ENCODE results near the gene LPP. TPM values are rescaled to one million over a fixed set of nuclear protein-coding genes. Genes with fewer than 3 reads are reported as not detected.

Gene LPP
- polyA plus RNA-seq, 3 donors, result 14.1 to 23.2 (median 15.3) TPM

DNA sequence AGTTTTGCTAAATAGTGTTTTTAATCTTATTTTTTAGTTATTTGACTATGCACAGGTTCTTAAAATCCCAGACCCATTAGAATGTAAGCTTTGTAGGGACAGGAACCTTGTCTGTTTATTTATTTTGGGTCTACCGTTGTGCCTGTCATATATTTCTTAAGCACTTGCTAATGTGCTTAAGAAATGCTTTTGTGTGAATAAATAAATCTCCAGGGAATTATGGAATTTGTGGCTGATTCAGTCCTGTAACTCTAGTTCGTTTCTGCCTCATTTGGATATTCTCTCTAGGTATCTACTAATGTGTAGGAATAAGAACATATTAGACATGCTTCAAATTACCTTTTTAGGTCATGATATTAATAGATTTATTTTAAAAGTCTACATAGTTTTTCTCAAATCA is 161.6 kb downstream of the LPP start:
- H3K4me2 ChIP-seq (replicated peaks; ENCODE audit: extremely low read depth, low read length, poor library complexity, severe bottlenecking), result no peak overlapping the region
- H3K79me2 ChIP-seq (ENCODE audit: insufficient read depth, low read length), result no peaks in the 10 kb centered on the region
- H3K4me3 ChIP-seq (replicated peaks in 1 of 3; ENCODE audit: low read depth in 2 of 3, low read length in 3 of 3), result no peak overlapping the region
- H3K9me3 ChIP-seq (replicated peaks in 1 of 2; ENCODE audit: control insufficient read depth in 1 of 2, insufficient read depth in 1 of 2, low read length in 2 of 2), result no peaks in the 10 kb centered on the region
- H3K4me1 ChIP-seq (ENCODE audit: control insufficient read depth in 1 of 2, insufficient read depth in 2 of 2, low read length in 2 of 2), result peaks cover 11 to 13% of the 10 kb centered on the region in 2 donors
- no CpG with 5 or more reads among the region's 2 CpGs for WGBS (ENCODE audit: insufficient coverage)
- no peak overlapping the region for H2AFZ ChIP-seq (ENCODE audit: insufficient read depth, low read depth, low read length, poor library complexity, severe bottlenecking)
- TF ChIP-seq, protein P1, sequence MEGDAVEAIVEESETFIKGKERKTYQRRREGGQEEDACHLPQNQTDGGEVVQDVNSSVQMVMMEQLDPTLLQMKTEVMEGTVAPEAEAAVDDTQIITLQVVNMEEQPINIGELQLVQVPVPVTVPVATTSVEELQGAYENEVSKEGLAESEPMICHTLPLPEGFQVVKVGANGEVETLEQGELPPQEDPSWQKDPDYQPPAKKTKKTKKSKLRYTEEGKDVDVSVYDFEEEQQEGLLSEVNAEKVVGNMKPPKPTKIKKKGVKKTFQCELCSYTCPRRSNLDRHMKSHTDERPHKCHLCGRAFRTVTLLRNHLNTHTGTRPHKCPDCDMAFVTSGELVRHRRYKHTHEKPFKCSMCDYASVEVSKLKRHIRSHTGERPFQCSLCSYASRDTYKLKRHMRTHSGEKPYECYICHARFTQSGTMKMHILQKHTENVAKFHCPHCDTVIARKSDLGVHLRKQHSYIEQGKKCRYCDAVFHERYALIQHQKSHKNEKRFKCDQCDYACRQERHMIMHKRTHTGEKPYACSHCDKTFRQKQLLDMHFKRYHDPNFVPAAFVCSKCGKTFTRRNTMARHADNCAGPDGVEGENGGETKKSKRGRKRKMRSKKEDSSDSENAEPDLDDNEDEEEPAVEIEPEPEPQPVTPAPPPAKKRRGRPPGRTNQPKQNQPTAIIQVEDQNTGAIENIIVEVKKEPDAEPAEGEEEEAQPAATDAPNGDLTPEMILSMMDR (IDR thresholded peaks at IDR 0.05), result no peak
- no peak overlapping the region for H3K27ac ChIP-seq (ENCODE audit: low read depth in 1 of 2, low read length in 2 of 2)
- Mint-ChIP-seq H3K27me3 (ENCODE audit: low read depth in 3 of 3) (peaks cover 0 to 3% (median 0%) of the 10 kb centered on the region in 3 donors), H3K36me3 (peaks cover 3 to 4% of the 10 kb centered on the region in 2 donors), H3K4me1 (peaks cover 16% of the 10 kb centered on the region), H3K27ac (no peak overlapping the region), H3K4me3 (no peak overlapping the region), H3K9me3 (peaks cover 0 to 3% (median 0%) of the 10 kb centered on the region in 7 donors)
- intact Hi-C loops (cut with micrococcal nuclease), result no loop called here
- no peaks in the 10 kb centered on the region for H3K27me3 ChIP-seq (ENCODE audit: control insufficient read depth in 2 of 2, insufficient read depth in 2 of 2, low read length in 2 of 2)
- no peaks in the 10 kb centered on the region for H4K20me1 ChIP-seq (ENCODE audit: insufficient read depth, low read length)
- H3K9ac ChIP-seq (ENCODE audit: insufficient read depth, low read length, poor library complexity, severe bottlenecking), result no peak overlapping the region
- no peaks in the 10 kb centered on the region for H3K36me3 ChIP-seq (replicated peaks in 1 of 2; ENCODE audit: control insufficient read depth in 1 of 2, insufficient read depth in 2 of 2, low read length in 2 of 2)
- no peak for DNase-seq

DNA sequence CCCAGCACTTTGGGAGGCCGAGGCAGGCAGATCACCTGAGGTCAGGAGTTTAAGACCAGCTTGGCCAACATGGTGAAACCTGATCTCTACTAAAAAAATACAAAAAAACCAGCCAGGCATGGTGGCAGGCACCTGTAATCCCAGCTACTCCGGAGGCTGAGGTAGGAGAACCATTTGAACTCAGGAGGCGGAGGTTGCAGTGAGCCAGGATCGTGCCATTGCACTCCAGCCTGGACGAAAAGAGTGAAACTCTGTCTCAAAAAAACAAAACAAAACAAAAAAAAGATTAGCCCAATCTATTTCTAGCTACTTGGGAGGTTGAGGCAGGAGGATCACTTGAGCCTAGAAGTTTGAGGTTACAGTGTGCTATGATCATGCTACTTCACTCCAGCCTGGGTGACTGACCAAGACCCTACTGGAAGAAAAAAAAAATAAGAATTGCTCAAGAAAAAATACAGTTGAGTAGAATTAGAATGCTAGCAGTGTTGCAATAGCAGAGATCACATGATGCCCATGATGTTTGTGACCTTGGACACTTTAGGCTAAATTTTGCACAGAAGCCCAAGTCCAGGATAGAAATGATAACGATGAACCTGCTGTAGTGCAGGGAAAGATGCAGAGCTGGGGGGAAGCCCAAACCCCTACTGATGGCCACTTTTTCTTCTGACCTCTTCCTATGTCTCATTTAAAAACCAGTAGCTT is 162.2 kb downstream of the LPP start:
- H2AFZ ChIP-seq (ENCODE audit: insufficient read depth, low read depth, low read length, poor library complexity, severe bottlenecking), result no peak overlapping the region
- no peak overlapping the region for H3K4me3 Mint-ChIP-seq
- peak overlapping the region in 1 of 2 donors; percentile 45 for H3K27ac ChIP-seq (ENCODE audit: low read depth in 1 of 2, low read length in 2 of 2)
- no peaks in the 10 kb centered on the region for H3K79me2 ChIP-seq (ENCODE audit: insufficient read depth, low read length)
- no peaks in the 10 kb centered on the region for H4K20me1 ChIP-seq (ENCODE audit: insufficient read depth, low read length)
- no peak overlapping the region for H3K9ac ChIP-seq (ENCODE audit: insufficient read depth, low read length, poor library complexity, severe bottlenecking)
- no peaks in the 10 kb centered on the region for H3K9me3 ChIP-seq (replicated peaks in 1 of 2; ENCODE audit: control insufficient read depth in 1 of 2, insufficient read depth in 1 of 2, low read length in 2 of 2)
- intact Hi-C loops (cut with micrococcal nuclease), result no loop called here
- no peak overlapping the region for H3K4me2 ChIP-seq (replicated peaks; ENCODE audit: extremely low read depth, low read length, poor library complexity, severe bottlenecking)
- no peak overlapping the region for H3K4me3 ChIP-seq (replicated peaks in 1 of 3; ENCODE audit: low read depth in 2 of 3, low read length in 3 of 3)
- peak overlapping the region in 6 of 7 donors; percentile 27 to 78 (median 59) for H3K27ac Mint-ChIP-seq
- peaks cover 0 to 3% (median 0%) of the 10 kb centered on the region in 3 donors for H3K27me3 Mint-ChIP-seq (ENCODE audit: low read depth in 3 of 3)
- TF ChIP-seq, protein P1 (IDR thresholded peaks at IDR 0.05), result no peak
- H3K27me3 ChIP-seq (ENCODE audit: control insufficient read depth in 2 of 2, insufficient read depth in 2 of 2, low read length in 2 of 2), result no peaks in the 10 kb centered on the region
- H3K4me1 ChIP-seq (ENCODE audit: control insufficient read depth in 1 of 2, insufficient read depth in 2 of 2, low read length in 2 of 2), result peaks cover 11 to 13% of the 10 kb centered on the region in 2 donors
- H3K4me1 Mint-ChIP-seq, result peaks cover 16% of the 10 kb centered on the region
- peaks cover 2 to 3% of the 10 kb centered on the region in 2 donors for H3K36me3 Mint-ChIP-seq
- no peaks in the 10 kb centered on the region for H3K36me3 ChIP-seq (replicated peaks in 1 of 2; ENCODE audit: control insufficient read depth in 1 of 2, insufficient read depth in 2 of 2, low read length in 2 of 2)
- 100% methylated on average over 2 of the region's 6 CpGs for WGBS (ENCODE audit: insufficient coverage)
- peak; percentile 20 to 62 (median 57) for DNase-seq
- H3K9me3 Mint-ChIP-seq, result peaks cover 0 to 3% (median 0%) of the 10 kb centered on the region in 7 donors

Data from CD14-positive monocyte (primary cell).